Gastroesophageal sphincter (tissue), 3 donors: ENCODE data around the gene FLNC.

ENCODE experiments used
- EP300 ChIP-seq: sonication (generic); formaldehyde crosslinking; IDR thresholded peaks from one replicate; pipeline ENCODE4 v1.6.1; 2017; ENCODE audit warnings: antibody characterized with exemption, mild to moderate bottlenecking
- POLR2A ChIP-seq, 2 donors: fragments of 450-650 bp; IDR thresholded peaks; one replicate each; pipeline ENCODE4 v1.6.1; 2017; ENCODE audit warnings: antibody characterized with exemption in 2 of 2, mild to moderate bottlenecking in 2 of 2, moderate library complexity in 1 of 2
- TF ChIP-seq, protein P1 (sequence below), 4 experiments: fragments of 200-600 bp in 2 of 4; fragments of 450-650 bp in 2 of 4; sonication (generic) in 1 of 4; IDR thresholded peaks; one replicate each; pipeline ENCODE4 v1.5.1; 2017 to 2019; ENCODE audit warnings: antibody characterized with exemption in 4 of 4, mild to moderate bottlenecking in 2 of 4, moderate library complexity in 2 of 4

DNA sequence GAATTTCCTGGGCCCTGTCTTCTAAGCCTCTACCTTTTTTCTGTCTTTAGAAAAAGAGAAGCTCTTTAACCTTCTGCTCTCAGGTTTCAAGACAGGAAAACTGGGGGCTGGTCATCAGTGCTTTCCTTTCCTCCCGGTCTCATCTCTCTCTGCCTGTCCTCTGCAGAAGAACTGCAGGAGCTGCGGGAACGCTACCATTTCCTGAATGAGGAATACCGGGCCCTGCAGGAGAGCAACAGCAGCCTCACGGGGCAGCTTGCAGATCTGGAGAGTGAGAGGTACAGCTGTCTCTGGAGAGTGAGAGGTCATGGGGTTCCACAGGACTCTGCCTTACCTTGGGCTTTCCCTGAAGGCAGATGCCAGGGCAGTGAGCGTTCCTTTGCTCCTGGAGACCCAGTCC lies 25.7 kb upstream of the FLNC start:
- TF ChIP-seq, protein P1, sequence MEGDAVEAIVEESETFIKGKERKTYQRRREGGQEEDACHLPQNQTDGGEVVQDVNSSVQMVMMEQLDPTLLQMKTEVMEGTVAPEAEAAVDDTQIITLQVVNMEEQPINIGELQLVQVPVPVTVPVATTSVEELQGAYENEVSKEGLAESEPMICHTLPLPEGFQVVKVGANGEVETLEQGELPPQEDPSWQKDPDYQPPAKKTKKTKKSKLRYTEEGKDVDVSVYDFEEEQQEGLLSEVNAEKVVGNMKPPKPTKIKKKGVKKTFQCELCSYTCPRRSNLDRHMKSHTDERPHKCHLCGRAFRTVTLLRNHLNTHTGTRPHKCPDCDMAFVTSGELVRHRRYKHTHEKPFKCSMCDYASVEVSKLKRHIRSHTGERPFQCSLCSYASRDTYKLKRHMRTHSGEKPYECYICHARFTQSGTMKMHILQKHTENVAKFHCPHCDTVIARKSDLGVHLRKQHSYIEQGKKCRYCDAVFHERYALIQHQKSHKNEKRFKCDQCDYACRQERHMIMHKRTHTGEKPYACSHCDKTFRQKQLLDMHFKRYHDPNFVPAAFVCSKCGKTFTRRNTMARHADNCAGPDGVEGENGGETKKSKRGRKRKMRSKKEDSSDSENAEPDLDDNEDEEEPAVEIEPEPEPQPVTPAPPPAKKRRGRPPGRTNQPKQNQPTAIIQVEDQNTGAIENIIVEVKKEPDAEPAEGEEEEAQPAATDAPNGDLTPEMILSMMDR (IDR thresholded peaks at IDR 0.05): no peak
- no peak for TF ChIP-seq POLR2A (IDR thresholded peaks at IDR 0.05)
- TF ChIP-seq EP300: no peak
